ENCODE measurements around the gene ZNF784. TPM values are rescaled to one million over a fixed set of nuclear protein-coding genes. Genes with fewer than 3 reads are reported as not detected.

Gene ZNF784
- total and polyA plus RNA-seq, 10 of the 15 experiments (the other 5 are each of a cell fraction or from before 2014, with no cell fraction given): 0.10 to 5.2 (median 1.8) TPM

DNA sequence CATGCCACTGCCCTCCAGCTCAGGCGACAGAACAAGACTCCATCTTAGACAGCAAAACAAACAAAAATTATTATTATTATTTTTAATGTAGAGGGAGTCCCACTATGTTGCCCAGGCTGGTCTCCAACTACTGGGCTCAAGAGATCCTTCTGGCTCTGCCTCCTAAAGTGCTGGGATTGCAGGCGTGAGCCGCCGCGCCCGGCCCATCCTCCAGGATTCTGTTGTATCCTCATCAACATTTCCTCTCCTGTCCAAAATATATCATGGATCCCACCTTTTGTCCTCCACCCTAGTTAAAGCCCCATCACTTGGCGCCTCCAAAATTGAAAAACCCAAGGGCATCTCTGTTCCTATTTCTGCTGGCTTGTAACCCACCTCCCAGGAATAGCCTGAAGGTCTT lies 1.2 kb downstream of the ZNF784 start (continued):
- TF ChIP-seq, protein P1, sequence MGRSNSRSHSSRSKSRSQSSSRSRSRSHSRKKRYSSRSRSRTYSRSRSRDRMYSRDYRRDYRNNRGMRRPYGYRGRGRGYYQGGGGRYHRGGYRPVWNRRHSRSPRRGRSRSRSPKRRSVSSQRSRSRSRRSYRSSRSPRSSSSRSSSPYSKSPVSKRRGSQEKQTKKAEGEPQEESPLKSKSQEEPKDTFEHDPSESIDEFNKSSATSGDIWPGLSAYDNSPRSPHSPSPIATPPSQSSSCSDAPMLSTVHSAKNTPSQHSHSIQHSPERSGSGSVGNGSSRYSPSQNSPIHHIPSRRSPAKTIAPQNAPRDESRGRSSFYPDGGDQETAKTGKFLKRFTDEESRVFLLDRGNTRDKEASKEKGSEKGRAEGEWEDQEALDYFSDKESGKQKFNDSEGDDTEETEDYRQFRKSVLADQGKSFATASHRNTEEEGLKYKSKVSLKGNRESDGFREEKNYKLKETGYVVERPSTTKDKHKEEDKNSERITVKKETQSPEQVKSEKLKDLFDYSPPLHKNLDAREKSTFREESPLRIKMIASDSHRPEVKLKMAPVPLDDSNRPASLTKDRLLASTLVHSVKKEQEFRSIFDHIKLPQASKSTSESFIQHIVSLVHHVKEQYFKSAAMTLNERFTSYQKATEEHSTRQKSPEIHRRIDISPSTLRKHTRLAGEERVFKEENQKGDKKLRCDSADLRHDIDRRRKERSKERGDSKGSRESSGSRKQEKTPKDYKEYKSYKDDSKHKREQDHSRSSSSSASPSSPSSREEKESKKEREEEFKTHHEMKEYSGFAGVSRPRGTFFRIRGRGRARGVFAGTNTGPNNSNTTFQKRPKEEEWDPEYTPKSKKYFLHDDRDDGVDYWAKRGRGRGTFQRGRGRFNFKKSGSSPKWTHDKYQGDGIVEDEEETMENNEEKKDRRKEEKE (IDR thresholded peaks at IDR 0.05): no peak
- TF ChIP-seq SP1 (IDR thresholded peaks at IDR 0.05; ENCODE audit: low read depth, low read length) (no peak), RUNX3 (IDR thresholded peaks at IDR 0.05; ENCODE audit: low read length) (no peak), MTA3 (IDR thresholded peaks at IDR 0.05; ENCODE audit: borderline replicate concordance, low read length) (no peak), HDAC2 (IDR thresholded peaks at IDR 0.05) (no peak), RBBP5 (conservative IDR thresholded peaks at IDR 0.05) (no peak), CREB1 (IDR thresholded peaks at IDR 0.05; ENCODE audit: low read depth) (no peak)

- SMC1A ChIA-PET (ENCODE audit: uncharacterized antibody, unreplicated experiment): no interaction called here
- no peaks in the 10 kb centered on the region for H3K79me2 ChIP-seq (ENCODE audit: control insufficient read depth, insufficient read depth, low read length)
- no peak overlapping the region for H3K4me3 ChIP-seq
- in situ Hi-C loops (cut with MboI) (no loop called here), intact Hi-C loops (cut with micrococcal nuclease; ENCODE audit: unreplicated experiment) (no loop called here)
- POLR2A ChIA-PET: no interaction called here
- RAD21 ChIA-PET (ENCODE audit: unreplicated experiment): interaction anchor here (1.0 kb wide), 1 partner anchor 17 kb away, joined by 3 read pairs; the partner anchor contains the start of gene ZNF865
- 97% methylated on average over 30 of the region's 40 CpGs for WGBS (ENCODE audit: insufficient coverage, insufficient replicate concordance, low lambda C conversion rate, missing lambda C conversion rate)
- no peaks in the 10 kb centered on the region for H4K20me1 ChIP-seq (ENCODE audit: control insufficient read depth, insufficient read depth)
- CTCF ChIA-PET: interaction anchor here (7.9 kb wide), 1 partner anchor 17 kb away, joined by 76 read pairs; the partner anchor contains the start of gene ZNF865
- no peak overlapping the region for H3K4me2 ChIP-seq (ENCODE audit: control insufficient read depth, insufficient read depth)
- no TSS peak for BruUV-seq (replicated peaks)
- no peaks in the 10 kb centered on the region; the same call in 2 of the 3 replicates for H3K9me3 ChIP-seq (replicated peaks; ENCODE audit: control insufficient read depth, insufficient read depth, low read length)
- H3K9ac ChIP-seq (ENCODE audit: control insufficient read depth, insufficient read depth, low read length): no peak overlapping the region
- H3K4me1 ChIP-seq (ENCODE audit: control insufficient read depth, insufficient read depth, low read length): peaks cover 9% of the 10 kb centered on the region; the same call in 1 of the 2 replicates
- H3K27ac ChIP-seq (ENCODE audit: control insufficient read depth, insufficient read depth): no peak overlapping the region
- H3K27me3 ChIP-seq (replicated peaks in 1 of 2; ENCODE audit: control insufficient read depth in 2 of 2, insufficient read depth in 2 of 2, low read length in 1 of 2): no peaks in the 10 kb centered on the region
- FAIRE-seq (no peak), DNase-seq (ENCODE audit: low read depth, low spot score) (no peak), ATAC-seq (no peak)
- peaks cover 0 to 2% of the 10 kb centered on the region in 2 experiments; a peak in 2 of 4 replicates for H3K36me3 ChIP-seq (ENCODE audit: control insufficient read depth in 2 of 2, insufficient read depth in 2 of 2, low read length in 1 of 2)
- no peak overlapping the region for H2AFZ ChIP-seq (ENCODE audit: control insufficient read depth, low read depth, low read length)
- TF ChIP-seq CHD2 (IDR thresholded peaks at IDR 0.05; ENCODE audit: borderline replicate concordance, low read depth, low read length) (no peak), RAD21 (IDR thresholded peaks at IDR 0.05; ENCODE audit: insufficient read depth, low read depth, low read length) (no peak), RELB (IDR thresholded peaks at IDR 0.05; ENCODE audit: low read depth) (no peak), JUNB (IDR thresholded peaks at IDR 0.05) (no peak), POU2F2 (IDR thresholded peaks at IDR 0.05; ENCODE audit: borderline replicate concordance, low read depth, low read length) (no peak), MTA2 (IDR thresholded peaks at IDR 0.05; ENCODE audit: low read depth) (no peak), KLF5 (IDR thresholded peaks at IDR 0.05; ENCODE audit: partially characterized antibody) (no peak)
- TF ChIP-seq, protein P2, sequence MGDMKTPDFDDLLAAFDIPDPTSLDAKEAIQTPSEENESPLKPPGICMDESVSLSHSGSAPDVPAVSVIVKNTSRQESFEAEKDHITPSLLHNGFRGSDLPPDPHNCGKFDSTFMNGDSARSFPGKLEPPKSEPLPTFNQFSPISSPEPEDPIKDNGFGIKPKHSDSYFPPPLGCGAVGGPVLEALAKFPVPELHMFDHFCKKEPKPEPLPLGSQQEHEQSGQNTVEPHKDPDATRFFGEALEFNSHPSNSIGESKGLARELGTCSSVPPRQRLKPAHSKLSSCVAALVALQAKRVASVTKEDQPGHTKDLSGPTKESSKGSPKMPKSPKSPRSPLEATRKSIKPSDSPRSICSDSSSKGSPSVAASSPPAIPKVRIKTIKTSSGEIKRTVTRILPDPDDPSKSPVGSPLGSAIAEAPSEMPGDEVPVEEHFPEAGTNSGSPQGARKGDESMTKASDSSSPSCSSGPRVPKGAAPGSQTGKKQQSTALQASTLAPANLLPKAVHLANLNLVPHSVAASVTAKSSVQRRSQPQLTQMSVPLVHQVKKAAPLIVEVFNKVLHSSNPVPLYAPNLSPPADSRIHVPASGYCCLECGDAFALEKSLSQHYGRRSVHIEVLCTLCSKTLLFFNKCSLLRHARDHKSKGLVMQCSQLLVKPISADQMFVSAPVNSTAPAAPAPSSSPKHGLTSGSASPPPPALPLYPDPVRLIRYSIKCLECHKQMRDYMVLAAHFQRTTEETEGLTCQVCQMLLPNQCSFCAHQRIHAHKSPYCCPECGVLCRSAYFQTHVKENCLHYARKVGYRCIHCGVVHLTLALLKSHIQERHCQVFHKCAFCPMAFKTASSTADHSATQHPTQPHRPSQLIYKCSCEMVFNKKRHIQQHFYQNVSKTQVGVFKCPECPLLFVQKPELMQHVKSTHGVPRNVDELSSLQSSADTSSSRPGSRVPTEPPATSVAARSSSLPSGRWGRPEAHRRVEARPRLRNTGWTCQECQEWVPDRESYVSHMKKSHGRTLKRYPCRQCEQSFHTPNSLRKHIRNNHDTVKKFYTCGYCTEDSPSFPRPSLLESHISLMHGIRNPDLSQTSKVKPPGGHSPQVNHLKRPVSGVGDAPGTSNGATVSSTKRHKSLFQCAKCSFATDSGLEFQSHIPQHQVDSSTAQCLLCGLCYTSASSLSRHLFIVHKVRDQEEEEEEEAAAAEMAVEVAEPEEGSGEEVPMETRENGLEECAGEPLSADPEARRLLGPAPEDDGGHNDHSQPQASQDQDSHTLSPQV (IDR thresholded peaks at IDR 0.05): no peak
Measured at GRCh38 chr19:55622242-55622969, 2.0 kb downstream of the ZNF784 start.
